GM12892 (cell line): Measurements from ENCODE around the gene DNPEP.

ENCODE experiments used
- POLR2A ChIP-seq: IDR thresholded peaks from 2 replicates; pipeline ENCODE4 v1.6.1; 2011; ENCODE audit warnings: low read depth, low read length, control low read depth
- POLR2AphosphoS5 ChIP-seq: IDR thresholded peaks from 2 replicates; pipeline ENCODE4 v1.6.1; 2011; ENCODE audit warnings: low read depth, low read length, control low read depth
- TAF1 ChIP-seq: IDR thresholded peaks from 2 replicates; pipeline ENCODE4 v1.6.1; 2011; ENCODE audit warnings: low read depth, mild to moderate bottlenecking, control low read depth, low read length, borderline replicate concordance

DNA sequence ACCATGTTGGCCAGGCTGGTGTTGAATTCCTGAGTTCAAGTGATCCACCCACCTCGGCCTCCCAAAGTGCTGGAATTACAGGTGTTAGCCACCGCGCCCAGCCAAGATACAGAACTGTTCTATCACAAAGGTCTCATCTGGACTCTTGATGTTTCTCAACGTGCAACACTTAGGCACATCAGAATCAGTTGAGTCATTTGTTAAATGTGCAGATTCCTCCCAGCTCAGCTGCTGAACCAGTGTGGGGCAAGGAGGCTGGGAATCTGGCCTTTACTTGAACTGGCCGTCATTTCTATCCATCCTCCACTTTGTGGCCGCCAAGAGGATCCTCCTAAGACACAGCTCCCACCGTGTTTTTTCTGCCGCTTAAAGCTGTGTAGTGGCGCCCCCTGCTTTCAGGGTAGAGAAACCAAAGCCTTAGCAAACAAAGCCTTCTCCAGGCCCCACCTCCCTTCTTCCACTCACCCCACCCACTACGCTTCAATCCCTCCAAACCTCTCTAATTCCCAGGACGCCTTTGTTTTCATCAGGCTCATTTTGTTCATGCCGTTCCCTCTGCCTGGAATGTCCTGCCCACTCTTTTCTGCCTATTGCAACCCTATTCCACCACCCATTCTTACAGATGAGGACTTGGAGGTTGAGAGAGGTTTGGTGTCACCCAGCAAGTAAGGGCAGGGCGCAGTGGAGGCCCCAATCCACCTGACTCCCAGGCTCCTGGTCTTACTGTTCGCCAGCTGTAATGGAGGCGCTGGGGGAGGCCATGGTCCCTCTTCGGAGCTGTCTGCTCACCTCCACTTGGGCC is 46.2 kb upstream of the DNPEP start:
- TF ChIP-seq POLR2A = no peak
- no peak for TF ChIP-seq POLR2AphosphoS5
- no peak for TF ChIP-seq TAF1
